ENCODE results near the gene TECTA.
"Not testable (repeated sequence)": the region's sequence is repeated elsewhere in the genome, so short reads cannot be mapped to it uniquely, and the experiment has no call there.

Gene TECTA

DNA sequence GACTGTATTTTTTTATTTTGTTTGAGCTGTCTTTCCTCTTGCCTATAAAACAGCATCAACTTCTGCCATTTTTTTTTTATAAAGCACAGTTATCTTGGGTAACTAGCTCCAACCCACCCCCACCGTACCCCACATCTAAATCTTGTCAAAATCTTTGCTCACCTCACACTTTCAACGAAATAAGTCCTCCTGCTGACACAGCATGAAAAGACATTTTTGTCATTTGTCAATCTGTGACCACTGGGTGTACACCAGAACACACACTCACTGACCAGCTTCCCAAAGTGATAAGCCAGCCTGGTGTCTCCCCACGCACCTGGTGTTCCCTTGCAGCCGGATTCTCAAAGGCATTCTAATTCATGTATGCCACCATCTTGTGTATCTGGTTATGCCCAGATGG, 1.7 kb upstream of the TECTA start:
- DNase-seq: peak; percentile 28

GRCh38 chr11:121099885-121100284, 1.2 kb upstream of the TECTA start:
- peak; percentile 65 for DNase-seq

- no peak for DNase-seq
Observed at GRCh38 chr11:121104312-121104762, 3.3 kb downstream of the TECTA start.

GRCh38 chr11:121105063-121105480, 4.0 kb downstream of the TECTA start:
- no peak for DNase-seq

- peak; percentile 21 for DNase-seq
Observed at GRCh38 chr11:121105481-121106195, 4.6 kb downstream of the TECTA start.

DNA sequence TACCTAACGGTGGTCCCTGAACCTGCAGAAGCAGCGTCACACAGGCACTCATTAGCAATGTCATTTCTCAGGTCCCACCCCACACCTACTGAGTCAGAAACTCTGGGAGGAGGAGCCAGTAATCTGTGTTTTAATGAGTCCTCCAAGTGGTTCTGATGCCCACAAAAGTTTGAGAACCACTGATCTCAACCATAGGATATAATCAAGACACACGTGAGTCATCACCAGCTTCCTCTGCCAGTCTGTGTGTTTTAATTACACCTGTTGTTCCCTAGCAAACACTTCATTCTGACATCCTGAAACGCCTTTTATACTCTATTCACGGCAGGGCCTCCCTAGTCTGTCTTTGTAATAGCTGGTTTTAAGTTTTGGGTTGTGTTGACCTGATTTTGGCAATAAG, 5.8 kb downstream of the TECTA start:
- DNase-seq: peak; percentile 90

DNA sequence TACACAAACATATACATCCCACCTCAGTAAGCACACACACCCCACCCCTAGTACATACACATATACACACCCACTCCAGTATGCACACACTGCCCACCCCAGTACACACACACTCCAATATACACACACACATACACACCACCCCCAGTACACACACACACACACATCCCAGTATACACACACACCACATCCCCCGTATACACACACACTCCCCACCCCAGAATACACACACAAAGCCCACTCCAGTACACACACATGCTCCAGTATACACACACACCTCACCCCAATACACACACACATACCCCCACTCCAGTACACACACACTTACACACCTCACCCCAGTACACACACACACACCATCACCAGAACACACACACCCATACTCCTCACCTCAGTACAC, 7.4 kb downstream of the TECTA start:
- DNase-seq: no peak

- DNase-seq: no peak
Observed at GRCh38 chr11:121109471-121109870, 8.4 kb downstream of the TECTA start.

GRCh38 chr11:121109916-121110586, 9.0 kb downstream of the TECTA start:
- DNase-seq: no peak

- no peak for DNase-seq
Observed at GRCh38 chr11:121110871-121111724, 10.1 kb downstream of the TECTA start.

DNA sequence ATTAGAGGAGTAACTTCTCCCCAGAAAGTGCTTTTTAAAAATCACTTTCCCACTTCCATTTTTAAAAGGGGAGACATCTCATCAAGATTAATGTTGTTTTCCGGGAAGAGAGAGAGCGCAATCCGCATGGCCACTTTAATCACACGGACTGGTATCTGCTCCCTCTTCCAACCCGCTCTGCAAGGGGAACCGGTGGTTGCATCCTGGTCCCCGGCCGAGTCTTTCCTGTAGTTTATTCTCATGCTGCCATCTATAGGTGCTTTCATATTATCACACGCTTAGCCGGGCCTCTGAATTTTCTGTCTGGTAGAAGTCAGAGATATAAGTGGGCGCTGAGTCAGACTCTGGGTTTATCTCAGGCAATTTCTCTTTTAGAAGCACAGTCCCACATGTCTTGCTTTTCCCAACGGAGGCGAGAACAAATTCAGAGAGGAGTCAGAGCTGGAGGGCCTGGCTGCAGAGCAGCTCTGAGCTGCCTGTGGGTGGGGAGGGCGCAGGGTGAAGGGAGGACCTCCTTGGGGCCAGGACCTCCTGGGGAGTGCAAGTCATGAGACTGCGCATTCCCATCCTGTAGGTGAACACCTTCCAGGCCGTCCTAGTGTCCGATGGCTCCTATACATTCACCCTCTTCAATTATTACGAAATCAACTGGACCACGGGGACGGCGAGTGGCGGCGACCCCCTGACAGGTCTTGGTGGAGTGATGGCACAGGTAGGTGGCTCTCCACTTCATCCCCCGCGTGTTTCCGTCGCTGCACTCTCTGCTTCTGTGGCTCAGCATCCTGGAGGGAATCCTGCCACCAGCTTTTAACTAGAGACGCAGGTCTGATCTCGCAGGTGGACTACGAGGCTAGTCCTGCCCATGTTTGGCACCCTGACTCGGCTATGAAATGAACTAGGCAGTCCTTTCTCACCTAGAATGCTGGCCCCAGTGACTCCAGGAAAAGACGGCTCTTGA, 11.7 kb downstream of the TECTA start:
- DNase-seq: peak; percentile 92

DNA sequence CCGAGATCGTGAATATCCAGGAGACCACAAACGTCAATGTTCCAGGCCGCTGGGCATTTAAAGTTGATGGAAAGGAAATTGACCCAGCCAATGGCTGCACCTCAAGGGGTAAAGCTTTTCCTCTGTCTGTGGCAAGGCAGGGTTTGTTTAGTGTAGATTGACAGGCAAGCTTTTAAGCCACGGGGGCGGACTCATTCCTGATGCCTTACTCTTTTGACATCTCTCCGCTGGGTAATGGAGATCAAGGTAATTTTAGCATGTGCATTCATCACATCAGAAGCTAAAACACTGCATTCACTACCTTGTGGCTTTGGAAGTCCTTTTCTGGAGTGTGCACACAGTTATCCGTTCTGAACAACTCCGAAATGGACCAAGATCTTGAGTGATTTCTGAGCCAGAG, 12.6 kb downstream of the TECTA start:
- no peak for DNase-seq

DNA sequence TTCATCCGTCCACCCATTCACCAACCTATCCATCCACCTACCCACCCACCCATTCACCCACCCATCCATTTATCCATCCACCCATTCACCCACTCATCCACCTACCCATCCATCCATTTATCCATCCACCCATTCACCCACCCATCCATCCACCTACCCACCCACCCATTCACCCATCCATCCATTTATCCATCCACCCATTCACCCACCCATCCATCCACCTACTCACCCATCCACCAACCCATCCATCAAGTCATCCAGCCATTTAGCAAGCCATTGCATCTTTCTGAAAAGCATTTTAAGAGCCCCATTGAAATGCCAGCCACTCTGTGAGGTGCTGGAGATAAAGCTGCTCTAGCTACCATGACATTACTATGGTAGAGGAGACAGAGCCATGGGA, 14.0 kb downstream of the TECTA start:
- not testable (repeated sequence) for DNase-seq

DNA sequence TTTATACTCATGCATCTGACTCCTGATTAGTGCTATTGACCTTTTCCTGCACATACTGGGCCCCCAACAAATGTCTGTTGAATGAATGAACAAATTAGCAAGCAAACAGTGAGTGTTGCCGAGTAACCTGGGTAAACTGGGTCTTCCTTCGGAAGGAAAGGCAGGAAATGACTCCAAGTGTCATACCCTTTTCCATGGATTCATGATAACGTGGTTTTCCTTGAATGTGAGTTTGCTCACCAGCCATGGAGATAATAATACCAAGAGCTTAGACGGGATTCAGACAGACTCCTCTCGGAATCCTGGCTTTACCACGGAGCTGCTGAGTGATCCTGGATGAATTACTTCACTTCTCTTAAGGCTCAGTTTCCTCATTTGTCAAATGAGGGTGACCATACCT, 16.7 kb downstream of the TECTA start:
- DNase-seq: no peak

DNA sequence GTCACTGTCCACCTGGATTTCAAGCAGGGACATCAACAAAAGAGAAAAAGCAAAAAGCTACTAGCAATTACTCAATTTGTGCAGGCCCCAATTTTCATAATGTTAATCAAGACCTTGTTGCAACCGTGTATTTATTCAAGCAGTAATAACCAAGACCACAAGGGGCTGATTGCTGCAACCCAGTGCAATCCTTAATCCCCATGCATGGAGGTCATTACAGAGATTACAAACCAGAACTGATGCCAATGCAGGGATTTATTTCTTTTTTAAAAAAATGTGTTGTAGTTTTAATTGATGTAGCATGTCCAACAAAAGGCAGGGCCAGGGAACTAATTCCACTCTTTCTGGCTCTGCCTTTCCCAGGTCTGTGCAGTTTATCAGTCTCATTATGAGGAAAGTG, 18.4 kb downstream of the TECTA start:
- DNase-seq: peak; percentile 34

- DNase-seq: no peak
Observed at GRCh38 chr11:121122328-121122727, 21.3 kb downstream of the TECTA start.

- no peak for DNase-seq
Observed at GRCh38 chr11:121123496-121124069, 22.5 kb downstream of the TECTA start.

DNA sequence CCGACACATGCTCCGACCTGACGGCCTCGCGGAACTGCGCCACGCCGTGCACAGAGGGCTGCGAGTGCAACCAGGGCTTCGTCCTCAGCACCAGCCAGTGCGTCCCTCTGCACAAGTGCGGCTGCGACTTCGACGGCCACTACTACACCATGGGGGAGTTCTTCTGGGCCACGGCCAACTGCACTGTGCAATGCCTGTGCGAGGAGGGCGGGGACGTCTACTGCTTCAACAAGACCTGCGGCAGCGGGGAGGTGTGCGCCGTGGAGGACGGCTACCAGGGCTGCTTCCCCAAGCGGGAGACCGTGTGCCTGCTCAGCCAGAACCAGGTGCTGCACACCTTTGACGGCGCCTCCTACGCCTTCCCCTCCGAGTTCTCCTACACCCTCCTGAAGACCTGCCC, 26.8 kb downstream of the TECTA start:
- no peak for DNase-seq

DNA sequence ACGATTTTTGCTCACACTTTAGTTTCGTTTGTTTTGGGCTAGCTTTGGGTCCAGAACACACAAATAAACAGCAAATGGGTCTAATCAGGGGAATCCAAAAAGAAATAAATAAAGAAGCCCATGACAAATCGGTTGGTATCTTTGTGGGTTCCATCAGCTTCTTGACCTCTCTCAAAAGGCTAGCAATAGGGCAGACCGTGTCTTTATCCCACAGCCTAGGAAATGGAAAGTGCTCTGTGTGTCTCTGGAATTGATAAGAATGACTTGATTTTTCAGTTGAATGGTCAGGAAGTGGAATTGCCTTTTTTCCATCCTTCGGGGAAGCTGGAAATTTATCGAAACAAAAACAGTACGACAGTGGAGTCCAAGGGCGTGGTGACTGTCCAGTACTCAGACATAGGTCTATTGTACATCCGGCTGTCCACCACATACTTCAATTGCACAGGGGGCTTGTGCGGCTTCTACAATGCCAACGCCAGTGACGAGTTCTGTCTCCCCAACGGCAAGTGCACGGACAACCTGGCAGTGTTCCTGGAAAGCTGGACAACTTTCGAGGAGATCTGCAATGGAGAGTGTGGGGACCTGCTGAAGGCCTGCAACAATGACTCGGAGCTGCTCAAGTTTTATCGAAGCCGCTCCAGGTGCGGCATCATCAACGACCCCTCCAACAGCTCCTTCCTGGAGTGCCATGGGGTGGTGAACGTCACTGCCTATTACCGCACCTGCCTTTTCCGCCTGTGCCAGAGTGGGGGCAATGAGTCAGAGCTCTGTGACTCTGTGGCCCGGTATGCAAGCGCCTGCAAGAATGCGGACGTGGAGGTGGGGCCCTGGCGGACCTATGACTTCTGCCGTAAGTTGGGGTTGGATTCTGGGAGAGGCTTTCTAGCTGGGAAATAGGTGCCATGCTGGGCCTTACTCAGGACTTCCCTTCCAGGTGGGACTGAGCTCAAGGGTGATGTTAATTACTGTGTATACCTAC, 28.6 kb downstream of the TECTA start:
- no peak for DNase-seq

GRCh38 chr11:121131656-121132055, 30.6 kb downstream of the TECTA start:
- DNase-seq: no peak

Measured in DMS53 (cell line).